Stomach (tissue), 4 donors: ENCODE results near the gene GRAMD4.

ENCODE experiments used
- POLR2A ChIP-seq, 4 donors: fragments of 450-650 bp; IDR thresholded peaks; one replicate each; pipeline ENCODE4 v1.6.1; 2016; ENCODE audit warnings: antibody characterized with exemption in 4 of 4, control low read depth in 2 of 4, mild to moderate bottlenecking in 1 of 4, moderate library complexity in 1 of 4
- POLR2AphosphoS5 ChIP-seq, 3 donors: sonication (generic); formaldehyde crosslinking; IDR thresholded peaks; one replicate each; pipeline ENCODE4 v1.6.1; 2016; ENCODE audit warnings: antibody characterized with exemption in 3 of 3
- TF ChIP-seq, protein P1 (sequence below), 7 experiments: fragments of 450-650 bp in 4 of 7; fragments of 200-600 bp in 3 of 7; sonication (generic) in 3 of 7; IDR thresholded peaks; one replicate each; pipeline ENCODE4 v1.5.1; 2016 to 2019; ENCODE audit warnings: antibody characterized with exemption in 7 of 7, control low read depth in 2 of 7, mild to moderate bottlenecking in 1 of 7

DNA sequence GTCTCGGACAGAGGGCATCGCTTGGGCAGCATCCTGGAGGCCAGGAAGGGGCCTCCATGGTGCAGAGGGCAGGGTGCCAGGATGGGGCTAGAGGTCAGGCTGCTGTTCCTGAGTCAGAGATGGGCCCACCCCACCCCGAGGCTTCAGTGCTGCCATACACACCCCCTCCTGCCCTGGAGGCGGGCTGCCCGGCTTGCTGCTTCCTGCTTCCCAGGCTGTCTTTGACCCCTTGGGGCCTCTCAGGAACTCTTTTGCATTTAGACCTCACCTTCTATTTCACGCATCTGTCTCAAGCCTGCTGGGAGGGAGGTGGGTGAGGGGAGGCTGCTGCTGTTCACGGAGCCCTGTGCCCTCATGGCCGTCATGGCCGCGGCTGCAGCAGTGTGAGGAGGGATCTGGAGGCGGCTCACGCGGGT is 6.6 kb upstream of the GRAMD4 start:
- TF ChIP-seq, protein P1, sequence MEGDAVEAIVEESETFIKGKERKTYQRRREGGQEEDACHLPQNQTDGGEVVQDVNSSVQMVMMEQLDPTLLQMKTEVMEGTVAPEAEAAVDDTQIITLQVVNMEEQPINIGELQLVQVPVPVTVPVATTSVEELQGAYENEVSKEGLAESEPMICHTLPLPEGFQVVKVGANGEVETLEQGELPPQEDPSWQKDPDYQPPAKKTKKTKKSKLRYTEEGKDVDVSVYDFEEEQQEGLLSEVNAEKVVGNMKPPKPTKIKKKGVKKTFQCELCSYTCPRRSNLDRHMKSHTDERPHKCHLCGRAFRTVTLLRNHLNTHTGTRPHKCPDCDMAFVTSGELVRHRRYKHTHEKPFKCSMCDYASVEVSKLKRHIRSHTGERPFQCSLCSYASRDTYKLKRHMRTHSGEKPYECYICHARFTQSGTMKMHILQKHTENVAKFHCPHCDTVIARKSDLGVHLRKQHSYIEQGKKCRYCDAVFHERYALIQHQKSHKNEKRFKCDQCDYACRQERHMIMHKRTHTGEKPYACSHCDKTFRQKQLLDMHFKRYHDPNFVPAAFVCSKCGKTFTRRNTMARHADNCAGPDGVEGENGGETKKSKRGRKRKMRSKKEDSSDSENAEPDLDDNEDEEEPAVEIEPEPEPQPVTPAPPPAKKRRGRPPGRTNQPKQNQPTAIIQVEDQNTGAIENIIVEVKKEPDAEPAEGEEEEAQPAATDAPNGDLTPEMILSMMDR (IDR thresholded peaks at IDR 0.05): no peak
- TF ChIP-seq POLR2A (IDR thresholded peaks at IDR 0.05) (no peak), POLR2AphosphoS5 (IDR thresholded peaks at IDR 0.05) (no peak)
